ENCODE data around the gene MTUS2. TPM values are rescaled to one million over a fixed set of nuclear protein-coding genes. Genes with fewer than 3 reads are reported as not detected.

MTUS2 gene
- total and polyA plus RNA-seq, 2 experiments from 2014 or later, result 3.0 to 4.3 TPM

DNA sequence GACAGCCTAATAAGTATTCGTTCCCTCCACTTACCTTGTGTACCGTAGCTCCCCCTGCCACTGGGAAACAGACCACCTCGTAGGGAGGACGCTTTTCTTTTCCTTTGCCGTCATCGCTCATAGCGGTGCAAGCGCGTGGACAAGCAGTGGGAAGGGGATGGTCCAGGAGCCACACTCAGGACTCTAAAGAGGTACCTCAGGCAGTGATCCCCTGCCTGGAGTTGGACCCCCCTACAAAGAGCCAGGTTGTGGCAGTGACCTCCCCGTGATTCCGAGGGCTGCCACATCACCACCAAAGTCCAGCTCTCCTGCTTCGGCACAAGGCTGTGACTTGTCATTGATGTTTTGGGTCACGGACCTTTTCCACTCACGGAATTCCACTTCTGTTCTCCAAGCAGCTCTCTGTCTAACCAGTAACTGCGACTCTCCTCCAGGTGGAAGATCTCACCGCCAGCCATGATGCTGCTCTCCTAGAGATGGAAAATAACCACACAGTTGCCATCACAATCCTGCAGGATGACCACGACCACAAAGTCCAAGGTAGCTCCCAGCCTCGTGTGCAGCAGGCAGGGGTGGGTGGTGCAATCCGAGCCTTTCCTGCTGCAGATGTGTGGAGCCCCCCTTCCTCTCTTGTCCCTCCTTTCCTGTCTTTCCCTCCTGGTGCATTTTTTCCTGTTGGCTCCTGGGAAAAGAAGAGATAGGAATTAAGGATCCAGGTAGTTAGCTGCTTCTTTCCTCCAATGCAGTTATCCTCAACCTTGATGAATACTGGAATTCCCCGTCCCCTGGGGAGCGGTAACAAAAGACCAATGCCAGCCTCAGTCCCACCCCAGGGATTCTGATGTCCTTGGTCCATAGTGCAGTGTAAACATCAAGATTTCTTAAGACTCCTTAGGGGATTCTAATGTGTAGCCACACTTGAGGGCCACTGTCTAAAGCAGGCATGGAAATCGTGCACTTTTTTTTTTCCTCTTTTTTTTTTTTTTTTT, 667.6 kb downstream of the MTUS2 start:
- Histone ChIP-seq H3K4me2 (no peak overlapping the region), H3K27ac (no peak overlapping the region), H3K9me3 (ENCODE audit: low read depth) (no peaks in the 10 kb centered on the region), H3K4me3 (no peak overlapping the region), H3K79me2 (no peaks in the 10 kb centered on the region), H4K20me1 (ENCODE audit: insufficient read depth, poor library complexity, severe bottlenecking) (no peaks in the 10 kb centered on the region), H3K27me3 (no peaks in the 10 kb centered on the region), H3K9me2 (replicated peaks; ENCODE audit: insufficient read depth) (no peaks in the 10 kb centered on the region), H2AFZ (no peak overlapping the region), H3K4me1 (ENCODE audit: insufficient read depth) (no peaks in the 10 kb centered on the region), H3K36me3 (replicated peaks; ENCODE audit: insufficient read depth, low read depth) (no peaks in the 10 kb centered on the region)
- TF ChIP-seq EZH2 (IDR thresholded peaks at IDR 0.05; ENCODE audit: borderline replicate concordance) (no peak), EZH2phosphoT487 (IDR thresholded peaks at IDR 0.05; ENCODE audit: low read depth, severe bottlenecking, unreplicated experiment) (no peak)
- TF ChIP-seq, protein P1, sequence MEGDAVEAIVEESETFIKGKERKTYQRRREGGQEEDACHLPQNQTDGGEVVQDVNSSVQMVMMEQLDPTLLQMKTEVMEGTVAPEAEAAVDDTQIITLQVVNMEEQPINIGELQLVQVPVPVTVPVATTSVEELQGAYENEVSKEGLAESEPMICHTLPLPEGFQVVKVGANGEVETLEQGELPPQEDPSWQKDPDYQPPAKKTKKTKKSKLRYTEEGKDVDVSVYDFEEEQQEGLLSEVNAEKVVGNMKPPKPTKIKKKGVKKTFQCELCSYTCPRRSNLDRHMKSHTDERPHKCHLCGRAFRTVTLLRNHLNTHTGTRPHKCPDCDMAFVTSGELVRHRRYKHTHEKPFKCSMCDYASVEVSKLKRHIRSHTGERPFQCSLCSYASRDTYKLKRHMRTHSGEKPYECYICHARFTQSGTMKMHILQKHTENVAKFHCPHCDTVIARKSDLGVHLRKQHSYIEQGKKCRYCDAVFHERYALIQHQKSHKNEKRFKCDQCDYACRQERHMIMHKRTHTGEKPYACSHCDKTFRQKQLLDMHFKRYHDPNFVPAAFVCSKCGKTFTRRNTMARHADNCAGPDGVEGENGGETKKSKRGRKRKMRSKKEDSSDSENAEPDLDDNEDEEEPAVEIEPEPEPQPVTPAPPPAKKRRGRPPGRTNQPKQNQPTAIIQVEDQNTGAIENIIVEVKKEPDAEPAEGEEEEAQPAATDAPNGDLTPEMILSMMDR (IDR thresholded peaks at IDR 0.05; ENCODE audit: poor library complexity), result no peak
- no peak for DNase-seq (ENCODE audit: low spot score)
- WGBS (ENCODE audit: low lambda C conversion rate, missing lambda C conversion rate), result 89% methylated on average over 21 of the region's 22 CpGs

DNA sequence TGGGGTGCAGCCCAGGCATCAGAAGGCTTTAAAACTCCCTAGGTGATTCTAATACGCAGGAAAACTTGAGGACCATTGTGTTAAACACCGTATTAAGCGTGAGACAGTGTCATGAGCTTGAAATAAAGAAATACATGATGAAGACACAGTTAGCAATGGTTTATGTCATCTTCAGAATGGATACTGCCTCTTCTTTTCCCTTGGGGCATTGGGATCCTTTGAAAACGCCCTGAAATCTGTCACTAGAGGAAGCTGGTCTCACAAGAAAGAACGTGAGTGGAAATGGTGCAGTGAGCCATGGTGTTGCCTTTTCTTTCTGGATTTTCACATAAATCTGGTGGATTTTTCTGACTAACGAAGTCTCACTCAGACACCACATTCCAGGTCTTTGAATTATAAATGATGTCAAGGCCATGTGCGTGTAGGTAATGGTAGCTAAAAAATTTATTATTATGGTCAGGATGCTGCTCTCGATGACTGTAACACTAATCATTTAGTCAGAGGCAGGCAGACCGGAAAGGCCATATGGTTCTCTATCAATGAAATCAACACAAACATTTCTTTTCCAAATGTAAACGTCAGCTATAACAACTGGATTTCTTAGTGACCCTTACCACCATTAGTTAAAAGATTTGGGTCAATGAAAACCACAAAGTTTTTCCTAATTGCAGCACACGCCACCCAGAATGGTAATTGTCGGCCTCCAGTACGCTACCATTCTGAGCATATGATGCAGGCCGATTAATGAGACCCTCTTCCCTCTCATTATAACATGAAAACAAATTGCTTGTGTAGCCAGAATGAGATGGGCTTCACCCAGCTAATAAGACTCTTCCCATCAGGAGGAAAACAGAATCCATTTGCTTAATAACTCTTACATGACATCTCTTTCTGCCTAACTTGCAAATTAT, 669.8 kb downstream of the MTUS2 start:
- Histone ChIP-seq H3K79me2 (no peaks in the 10 kb centered on the region), H3K4me1 (ENCODE audit: insufficient read depth) (no peaks in the 10 kb centered on the region), H3K9me3 (ENCODE audit: low read depth) (no peaks in the 10 kb centered on the region), H3K27ac (no peak overlapping the region), H3K36me3 (replicated peaks; ENCODE audit: insufficient read depth, low read depth) (no peaks in the 10 kb centered on the region), H4K20me1 (ENCODE audit: insufficient read depth, poor library complexity, severe bottlenecking) (no peaks in the 10 kb centered on the region), H2AFZ (no peak overlapping the region), H3K27me3 (no peaks in the 10 kb centered on the region), H3K4me3 (no peak overlapping the region), H3K4me2 (no peak overlapping the region), H3K9me2 (replicated peaks; ENCODE audit: insufficient read depth) (no peaks in the 10 kb centered on the region)
- 85% methylated on average over 14 of the region's 14 CpGs for WGBS (ENCODE audit: low lambda C conversion rate, missing lambda C conversion rate)
- no peak for DNase-seq (ENCODE audit: low spot score)
- TF ChIP-seq EZH2phosphoT487 (IDR thresholded peaks at IDR 0.05; ENCODE audit: low read depth, severe bottlenecking, unreplicated experiment) (no peak), EZH2 (IDR thresholded peaks at IDR 0.05; ENCODE audit: borderline replicate concordance) (no peak)
- TF ChIP-seq, protein P1 (IDR thresholded peaks at IDR 0.05; ENCODE audit: poor library complexity), result no peak

DNA sequence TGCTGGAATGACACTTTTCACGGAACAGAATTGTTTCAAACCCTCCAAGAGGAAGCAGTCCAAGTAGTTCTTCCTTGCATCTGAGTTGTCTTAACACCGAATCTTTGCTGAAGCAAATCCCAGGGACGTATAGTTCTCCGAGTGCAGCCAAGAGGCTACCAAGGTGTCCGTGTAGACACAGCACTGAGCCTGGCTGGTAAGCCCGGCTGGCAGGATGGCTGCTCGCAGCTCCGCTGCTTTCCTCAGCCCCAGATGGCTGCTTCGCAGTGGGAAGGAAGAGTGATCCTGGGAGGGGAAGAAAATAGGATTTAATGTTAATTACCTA, 670.4 kb downstream of the MTUS2 start:
- no peaks in the 10 kb centered on the region for H4K20me1 ChIP-seq (ENCODE audit: insufficient read depth, poor library complexity, severe bottlenecking)
- 98% methylated on average over 9 of the region's 9 CpGs for WGBS (ENCODE audit: low lambda C conversion rate, missing lambda C conversion rate)
- H3K4me3 ChIP-seq, result no peak overlapping the region
- no peaks in the 10 kb centered on the region for H3K27me3 ChIP-seq
- H2AFZ ChIP-seq, result no peak overlapping the region
- TF ChIP-seq EZH2phosphoT487 (IDR thresholded peaks at IDR 0.05; ENCODE audit: low read depth, severe bottlenecking, unreplicated experiment) (no peak), EZH2 (IDR thresholded peaks at IDR 0.05; ENCODE audit: borderline replicate concordance) (no peak)
- TF ChIP-seq, protein P1 (IDR thresholded peaks at IDR 0.05; ENCODE audit: poor library complexity), result no peak
- no peaks in the 10 kb centered on the region for H3K36me3 ChIP-seq (replicated peaks; ENCODE audit: insufficient read depth, low read depth)
- H3K79me2 ChIP-seq, result no peaks in the 10 kb centered on the region
- H3K9me2 ChIP-seq (replicated peaks; ENCODE audit: insufficient read depth), result no peaks in the 10 kb centered on the region
- DNase-seq (ENCODE audit: low spot score), result no peak
- no peak overlapping the region for H3K27ac ChIP-seq
- H3K9me3 ChIP-seq (ENCODE audit: low read depth), result no peaks in the 10 kb centered on the region
- H3K4me1 ChIP-seq (ENCODE audit: insufficient read depth), result no peaks in the 10 kb centered on the region
- H3K4me2 ChIP-seq, result no peak overlapping the region

Measured in hepatocyte (in vitro differentiated cells).